GM12872 (cell line): Measurements from ENCODE around the gene GINS2.

Source experiments
- CTCF ChIP-seq: IDR thresholded peaks from 3 replicates; pipeline ENCODE4 v1.5.1; 2011; ENCODE audit warnings: low read depth, mild to moderate bottlenecking, low read length, moderate library complexity; ENCODE audit not compliant: insufficient read depth

GINS2 gene

GRCh38 chr16:85650135-85650843 is 38.5 kb downstream of the GINS2 start:
- TF ChIP-seq CTCF: no peak

GRCh38 chr16:85649411-85650134 is 39.2 kb downstream of the GINS2 start:
- no peak for TF ChIP-seq CTCF

GRCh38 chr16:85648805-85649204 is 39.9 kb downstream of the GINS2 start:
- no peak for TF ChIP-seq CTCF

- no peak for TF ChIP-seq CTCF
These were observed 40.6 kb downstream of the GINS2 start for GRCh38 chr16:85648070-85648714.

GRCh38 chr16:85646976-85647375 is 41.8 kb downstream of the GINS2 start:
- TF ChIP-seq CTCF: no peak

GRCh38 chr16:85646358-85646907 is 42.3 kb downstream of the GINS2 start:
- no peak for TF ChIP-seq CTCF

GRCh38 chr16:85645021-85645589 is 43.6 kb downstream of the GINS2 start:
- no peak for TF ChIP-seq CTCF
